WTC11 (cell line): ENCODE results near the gene NKX3-2. TPM values are rescaled to one million over a fixed set of nuclear protein-coding genes. Genes with fewer than 3 reads are reported as not detected.

ENCODE experiments used
- ATAC-seq: fragments of 200-7000 bp; cut with Tn5 transposase; 2 replicates; pipeline ENCODE4 v1.10.0; 2021; ENCODE audit warnings: mild to moderate bottlenecking, moderate library complexity
- CTCF ChIA-PET: fragments of 300-600 bp; sonication (Branson Sonifier 250); formaldehyde crosslinking; loops from one replicate; lab custom pipeline; 2021; ENCODE audit warnings: antibody characterized with exemption; lab: Charles Lee
- POLR2A ChIA-PET: fragments of 350-600 bp; sonication (Branson Sonifier 250); formaldehyde crosslinking; loops from one replicate; lab custom pipeline; 2021; ENCODE audit warnings: antibody characterized with exemption; lab: Charles Lee
- DNase-seq: peaks from one replicate; pipeline ENCODE4 v3.0.0; 2021; ENCODE audit warnings: low spot score
- H3K27ac Mint-ChIP-seq: 2 replicates; pipeline ENCODE4 v1.8.0; 2021; ENCODE audit warnings: mixed read lengths
- H3K27me3 Mint-ChIP-seq: 2 replicates; pipeline ENCODE4 v1.8.0; 2021; ENCODE audit warnings: low read depth, mild to moderate bottlenecking, moderate library complexity, mixed read lengths
- H3K36me3 Mint-ChIP-seq: 2 replicates; pipeline ENCODE4 v1.8.0; 2021; ENCODE audit warnings: mixed read lengths
- H3K4me1 Mint-ChIP-seq: 2 replicates; pipeline ENCODE4 v1.8.0; 2022; ENCODE audit warnings: mixed read lengths
- H3K4me3 Mint-ChIP-seq: 2 replicates; pipeline ENCODE4 v1.8.0; 2021; ENCODE audit warnings: mild to moderate bottlenecking, moderate library complexity, mixed read lengths
- H3K9me3 Mint-ChIP-seq: 2 replicates; pipeline ENCODE4 v1.8.0; 2021; ENCODE audit warnings: mixed read lengths
- ELF4 ChIP-seq: sonication (generic); formaldehyde crosslinking; IDR thresholded peaks from 2 replicates; pipeline ENCODE4 v1.8.1; 2022; ENCODE audit warnings: low read depth, mild to moderate bottlenecking, moderate library complexity, missing genetic modification reagents
- GTF2I ChIP-seq: fragments of 250-450 bp; sonication (Bioruptor Pico); conservative IDR thresholded peaks from 2 replicates; pipeline ENCODE4 v1.4.0; 2021; ENCODE audit warnings: mild to moderate bottlenecking
- KAT7 ChIP-seq: sonication (generic); formaldehyde crosslinking; IDR thresholded peaks from 2 replicates; pipeline ENCODE4 v1.8.1; 2023; ENCODE audit warnings: missing genetic modification reagents, mild to moderate bottlenecking, borderline replicate concordance
- MYBL2 ChIP-seq: sonication (generic); formaldehyde crosslinking; IDR thresholded peaks from 2 replicates; pipeline ENCODE4 v1.8.1; 2023; ENCODE audit warnings: mild to moderate bottlenecking, moderate library complexity, missing genetic modification reagents
- NR1H2 ChIP-seq: sonication (generic); formaldehyde crosslinking; IDR thresholded peaks from 2 replicates; pipeline ENCODE4 v1.9.0; 2021; ENCODE audit warnings: mild to moderate bottlenecking, moderate library complexity, missing genetic modification reagents
- SMAD4 ChIP-seq: sonication (generic); formaldehyde crosslinking; IDR thresholded peaks from 2 replicates; pipeline ENCODE4 v1.8.0; 2022; ENCODE audit warnings: mild to moderate bottlenecking, missing genetic modification reagents
- ZBTB21 ChIP-seq: sonication (generic); formaldehyde crosslinking; IDR thresholded peaks from 2 replicates; pipeline ENCODE4 v1.8.1; 2023; ENCODE audit warnings: mild to moderate bottlenecking, missing genetic modification reagents, borderline replicate concordance
- ZNF138 ChIP-seq: sonication (generic); formaldehyde crosslinking; conservative IDR thresholded peaks from 2 replicates; pipeline ENCODE4 v1.8.1; 2022; ENCODE audit warnings: mild to moderate bottlenecking, moderate library complexity, missing genetic modification reagents
- total RNA-seq: library from RNA; stranded (reverse); gene quantifications from 3 replicates; pipeline ENCODE4 v1.2.3, GENCODE V29; 2021
- TF ChIP-seq, protein P1 (sequence below): sonication (generic); formaldehyde crosslinking; IDR thresholded peaks from 2 replicates; pipeline ENCODE4 v1.8.1; 2022; ENCODE audit warnings: low read depth, missing genetic modification reagents, borderline replicate concordance
- TF ChIP-seq, protein P2 (sequence below): fragments of 200-600 bp; IDR thresholded peaks from 2 replicates; pipeline ENCODE4 v1.8.0; 2022; ENCODE audit warnings: antibody characterized with exemption
- TF ChIP-seq, protein P3 (sequence below): fragments of 250-450 bp; sonication (Bioruptor Pico); IDR thresholded peaks from 2 replicates; pipeline ENCODE4 v1.8.0; 2021; ENCODE audit warnings: mild to moderate bottlenecking
- TF ChIP-seq, protein P4 (sequence below): fragments of 250-450 bp; sonication (Bioruptor Pico); IDR thresholded peaks from 2 replicates; pipeline ENCODE4 v1.9.0; 2021; ENCODE audit warnings: moderate library complexity, mild to moderate bottlenecking, inconsistent platforms, borderline replicate concordance
- TF ChIP-seq, protein P5 (sequence below): sonication (generic); formaldehyde crosslinking; IDR thresholded peaks from 2 replicates; pipeline ENCODE4 v1.8.1; 2023; ENCODE audit warnings: mild to moderate bottlenecking, missing genetic modification reagents, moderate library complexity
- TF ChIP-seq, protein P6 (sequence below): sonication (generic); formaldehyde crosslinking; IDR thresholded peaks from 2 replicates; pipeline ENCODE4 v1.8.1; 2023; ENCODE audit warnings: mild to moderate bottlenecking, moderate library complexity, missing genetic modification reagents

NKX3-2 gene
- total RNA-seq, 1 experiment from 2014 or later, result 0.07 TPM

DNA sequence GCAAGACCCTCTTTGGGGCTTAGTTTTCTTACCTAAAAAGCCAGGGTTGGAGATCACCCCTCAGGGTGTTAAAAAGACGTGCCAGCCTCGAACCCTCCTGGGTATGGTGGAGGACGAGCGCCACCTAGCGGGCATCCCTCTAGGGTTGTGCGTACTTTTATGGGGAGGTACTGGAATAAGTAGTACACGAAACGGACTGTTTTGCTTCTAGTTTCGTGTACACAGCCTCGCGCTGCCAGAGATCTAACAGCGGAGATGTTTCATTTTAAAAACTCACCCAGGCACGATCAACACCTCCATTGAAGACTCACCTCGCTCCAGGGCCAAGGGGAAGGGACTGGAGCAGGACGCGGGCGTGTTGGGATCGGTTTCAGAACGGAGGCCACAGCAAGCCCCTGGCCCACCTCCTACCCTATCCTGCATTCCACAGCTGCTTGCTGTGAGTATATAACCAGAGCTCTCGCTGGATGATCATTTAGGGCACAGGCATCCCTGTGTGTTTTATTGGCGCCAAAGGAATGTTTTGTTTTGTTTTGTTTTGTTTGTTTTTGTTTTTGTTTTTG lies 4.8 kb upstream of the NKX3-2 start:
- ChIA-PET POLR2A (no interaction called here), CTCF (interaction anchor here (0.6 to 1.8 kb wide), 8 partner anchors 18 to 820 kb away, joined by 3 to 8 read pairs (median 4); no protein-coding TSS in a partner anchor)

DNA sequence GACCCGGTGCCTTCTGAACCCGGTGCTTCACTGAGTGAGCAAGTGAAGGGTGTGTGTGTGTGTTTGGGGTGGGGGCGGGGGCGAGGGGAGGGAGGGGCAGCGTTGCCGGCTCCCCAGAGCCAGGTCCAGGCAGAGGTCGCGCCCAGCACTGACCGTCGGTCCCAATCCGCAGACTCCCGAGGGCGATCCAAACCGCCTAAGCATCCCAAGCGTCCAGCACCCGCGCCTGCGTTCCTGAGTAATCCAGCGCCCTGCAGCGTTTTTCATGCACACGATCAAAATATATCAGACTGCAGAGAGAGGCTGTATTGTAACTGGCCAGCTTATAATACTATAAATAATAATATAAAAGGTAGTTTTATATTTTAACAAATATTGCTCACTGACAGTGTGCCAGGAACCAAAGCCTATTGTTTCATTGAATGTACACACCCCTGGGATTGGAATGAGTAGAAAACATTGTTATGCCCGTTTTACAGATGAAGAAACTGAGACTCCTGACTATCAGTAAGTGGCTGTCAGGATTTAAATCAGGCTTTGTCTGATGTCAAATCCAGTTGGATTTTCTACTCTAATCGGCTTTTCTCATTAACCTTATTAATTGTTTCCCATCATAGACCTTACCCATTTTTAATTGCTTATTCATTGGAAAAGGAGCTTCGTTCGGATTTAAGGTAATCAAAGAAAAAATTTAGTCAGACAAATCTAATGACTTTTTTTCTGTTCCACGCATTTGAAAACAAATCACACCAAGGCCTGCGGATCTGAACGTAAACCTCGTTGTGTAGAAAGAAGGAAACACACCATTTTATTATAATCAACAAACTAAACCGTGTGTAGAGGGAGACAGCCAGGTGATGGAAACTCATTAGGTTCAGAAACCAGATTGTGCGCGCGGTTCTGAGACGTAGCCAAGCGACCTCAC lies 4.0 kb upstream of the NKX3-2 start:
- H3K36me3 Mint-ChIP-seq, result 0 out of 2 replicates have a peak, but pooled peaks cover 3% of the 10 kb centered on the region
- ChIA-PET POLR2A (no interaction called here), CTCF (interaction anchor here (0.6 to 1.8 kb wide), 8 partner anchors 14 to 819 kb away, joined by 3 to 8 read pairs (median 4); no protein-coding TSS in a partner anchor)
- H3K9me3 Mint-ChIP-seq, result peaks cover 10% of the 10 kb centered on the region
- ATAC-seq (no peak), DNase-seq (no peak)
- TF ChIP-seq GTF2I (CRISPR knock-in tag) (0 out of 2 replicates have a peak, but pooled peaks have one; percentile 40), MYBL2 (no peak)
- H3K27me3 Mint-ChIP-seq, result peaks cover 94% of the 10 kb centered on the region
- peak overlapping the region; percentile 76 for H3K4me3 Mint-ChIP-seq
- H3K4me1 Mint-ChIP-seq, result peaks cover 30% of the 10 kb centered on the region
- no peak overlapping the region for H3K27ac Mint-ChIP-seq

More for the DNA sequence above, 4.8 kb upstream of the NKX3-2 start:
- H3K27ac Mint-ChIP-seq, result no peak overlapping the region
- peak; percentile 32 for ATAC-seq
- TF ChIP-seq SMAD4 (CRISPR knock-in tag) (no peak), ZNF138 (CRISPR knock-in tag) (no peak), NR1H2 (CRISPR knock-in tag) (no peak), ELF4 (CRISPR knock-in tag) (no peak), ZBTB21 (CRISPR knock-in tag) (no peak), KAT7 (CRISPR knock-in tag) (no peak)
- TF ChIP-seq, protein P1, sequence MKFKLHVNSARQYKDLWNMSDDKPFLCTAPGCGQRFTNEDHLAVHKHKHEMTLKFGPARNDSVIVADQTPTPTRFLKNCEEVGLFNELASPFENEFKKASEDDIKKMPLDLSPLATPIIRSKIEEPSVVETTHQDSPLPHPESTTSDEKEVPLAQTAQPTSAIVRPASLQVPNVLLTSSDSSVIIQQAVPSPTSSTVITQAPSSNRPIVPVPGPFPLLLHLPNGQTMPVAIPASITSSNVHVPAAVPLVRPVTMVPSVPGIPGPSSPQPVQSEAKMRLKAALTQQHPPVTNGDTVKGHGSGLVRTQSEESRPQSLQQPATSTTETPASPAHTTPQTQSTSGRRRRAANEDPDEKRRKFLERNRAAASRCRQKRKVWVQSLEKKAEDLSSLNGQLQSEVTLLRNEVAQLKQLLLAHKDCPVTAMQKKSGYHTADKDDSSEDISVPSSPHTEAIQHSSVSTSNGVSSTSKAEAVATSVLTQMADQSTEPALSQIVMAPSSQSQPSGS, result no peak
- TF ChIP-seq, protein P2, sequence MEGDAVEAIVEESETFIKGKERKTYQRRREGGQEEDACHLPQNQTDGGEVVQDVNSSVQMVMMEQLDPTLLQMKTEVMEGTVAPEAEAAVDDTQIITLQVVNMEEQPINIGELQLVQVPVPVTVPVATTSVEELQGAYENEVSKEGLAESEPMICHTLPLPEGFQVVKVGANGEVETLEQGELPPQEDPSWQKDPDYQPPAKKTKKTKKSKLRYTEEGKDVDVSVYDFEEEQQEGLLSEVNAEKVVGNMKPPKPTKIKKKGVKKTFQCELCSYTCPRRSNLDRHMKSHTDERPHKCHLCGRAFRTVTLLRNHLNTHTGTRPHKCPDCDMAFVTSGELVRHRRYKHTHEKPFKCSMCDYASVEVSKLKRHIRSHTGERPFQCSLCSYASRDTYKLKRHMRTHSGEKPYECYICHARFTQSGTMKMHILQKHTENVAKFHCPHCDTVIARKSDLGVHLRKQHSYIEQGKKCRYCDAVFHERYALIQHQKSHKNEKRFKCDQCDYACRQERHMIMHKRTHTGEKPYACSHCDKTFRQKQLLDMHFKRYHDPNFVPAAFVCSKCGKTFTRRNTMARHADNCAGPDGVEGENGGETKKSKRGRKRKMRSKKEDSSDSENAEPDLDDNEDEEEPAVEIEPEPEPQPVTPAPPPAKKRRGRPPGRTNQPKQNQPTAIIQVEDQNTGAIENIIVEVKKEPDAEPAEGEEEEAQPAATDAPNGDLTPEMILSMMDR, result peak; percentile 97
- TF ChIP-seq, protein P3, sequence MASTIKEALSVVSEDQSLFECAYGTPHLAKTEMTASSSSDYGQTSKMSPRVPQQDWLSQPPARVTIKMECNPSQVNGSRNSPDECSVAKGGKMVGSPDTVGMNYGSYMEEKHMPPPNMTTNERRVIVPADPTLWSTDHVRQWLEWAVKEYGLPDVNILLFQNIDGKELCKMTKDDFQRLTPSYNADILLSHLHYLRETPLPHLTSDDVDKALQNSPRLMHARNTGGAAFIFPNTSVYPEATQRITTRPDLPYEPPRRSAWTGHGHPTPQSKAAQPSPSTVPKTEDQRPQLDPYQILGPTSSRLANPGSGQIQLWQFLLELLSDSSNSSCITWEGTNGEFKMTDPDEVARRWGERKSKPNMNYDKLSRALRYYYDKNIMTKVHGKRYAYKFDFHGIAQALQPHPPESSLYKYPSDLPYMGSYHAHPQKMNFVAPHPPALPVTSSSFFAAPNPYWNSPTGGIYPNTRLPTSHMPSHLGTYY (CRISPR knock-in tag), result no peak
- TF ChIP-seq, protein P4, sequence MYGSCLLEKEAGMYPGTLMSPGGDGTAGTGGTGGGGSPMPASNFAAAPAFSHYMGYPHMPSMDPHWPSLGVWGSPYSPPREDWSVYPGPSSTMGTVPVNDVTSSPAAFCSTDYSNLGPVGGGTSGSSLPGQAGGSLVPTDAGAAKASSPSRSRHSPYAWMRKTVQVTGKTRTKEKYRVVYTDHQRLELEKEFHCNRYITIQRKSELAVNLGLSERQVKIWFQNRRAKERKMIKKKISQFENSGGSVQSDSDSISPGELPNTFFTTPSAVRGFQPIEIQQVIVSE (CRISPR knock-in tag), result no peak
- TF ChIP-seq, protein P5, sequence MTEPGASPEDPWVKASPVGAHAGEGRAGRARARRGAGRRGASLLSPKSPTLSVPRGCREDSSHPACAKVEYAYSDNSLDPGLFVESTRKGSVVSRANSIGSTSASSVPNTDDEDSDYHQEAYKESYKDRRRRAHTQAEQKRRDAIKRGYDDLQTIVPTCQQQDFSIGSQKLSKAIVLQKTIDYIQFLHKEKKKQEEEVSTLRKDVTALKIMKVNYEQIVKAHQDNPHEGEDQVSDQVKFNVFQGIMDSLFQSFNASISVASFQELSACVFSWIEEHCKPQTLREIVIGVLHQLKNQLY, result no peak
- TF ChIP-seq, protein P6, sequence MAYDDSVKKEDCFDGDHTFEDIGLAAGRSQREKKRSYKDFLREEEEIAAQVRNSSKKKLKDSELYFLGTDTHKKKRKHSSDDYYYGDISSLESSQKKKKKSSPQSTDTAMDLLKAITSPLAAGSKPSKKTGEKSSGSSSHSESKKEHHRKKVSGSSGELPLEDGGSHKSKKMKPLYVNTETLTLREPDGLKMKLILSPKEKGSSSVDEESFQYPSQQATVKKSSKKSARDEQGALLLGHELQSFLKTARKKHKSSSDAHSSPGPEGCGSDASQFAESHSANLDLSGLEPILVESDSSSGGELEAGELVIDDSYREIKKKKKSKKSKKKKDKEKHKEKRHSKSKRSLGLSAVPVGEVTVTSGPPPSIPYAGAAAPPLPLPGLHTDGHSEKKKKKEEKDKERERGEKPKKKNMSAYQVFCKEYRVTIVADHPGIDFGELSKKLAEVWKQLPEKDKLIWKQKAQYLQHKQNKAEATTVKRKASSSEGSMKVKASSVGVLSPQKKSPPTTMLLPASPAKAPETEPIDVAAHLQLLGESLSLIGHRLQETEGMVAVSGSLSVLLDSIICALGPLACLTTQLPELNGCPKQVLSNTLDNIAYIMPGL (CRISPR knock-in tag), result peak; percentile 41; the same call in 1 of the 2 replicates
- H3K4me3 Mint-ChIP-seq, result peak overlapping the region; percentile 76
- peaks cover 27% of the 10 kb centered on the region for H3K4me1 Mint-ChIP-seq
- peak; percentile 96 for DNase-seq
- peaks cover 86% of the 10 kb centered on the region for H3K27me3 Mint-ChIP-seq
- H3K9me3 Mint-ChIP-seq, result peaks cover 10% of the 10 kb centered on the region
- H3K36me3 Mint-ChIP-seq, result 0 out of 2 replicates have a peak, but pooled peaks cover 3% of the 10 kb centered on the region
